DND-41 (cell line): Measurements from ENCODE around the gene MEF2D.

Experiments used
- CTCF ChIP-seq: IDR thresholded peaks from 2 replicates; pipeline ENCODE4 v1.5.1; 2012; ENCODE audit warnings: borderline replicate concordance, low read length, moderate library complexity, mild to moderate bottlenecking; ENCODE audit not compliant: poor library complexity, severe bottlenecking; ENCODE audit errors: extremely low read depth
- EZH2 ChIP-seq: IDR thresholded peaks from 3 replicates; pipeline ENCODE4 v1.6.1; 2012; ENCODE audit warnings: borderline replicate concordance, low read depth, mild to moderate bottlenecking, moderate library complexity, low read length, inconsistent platforms; ENCODE audit not compliant: severe bottlenecking

GRCh38 chr1:156492591-156493080 lies 7.9 kb downstream of the MEF2D start:
- TF ChIP-seq CTCF = no peak
- TF ChIP-seq EZH2 = no peak
